Measurements from ENCODE around the gene ARHGDIB.

ARHGDIB gene

GRCh38 chr12:14893506-14894250, 67.7 kb downstream of the ARHGDIB start:
- no peak for DNase-seq (ENCODE audit: low read depth)

DNA sequence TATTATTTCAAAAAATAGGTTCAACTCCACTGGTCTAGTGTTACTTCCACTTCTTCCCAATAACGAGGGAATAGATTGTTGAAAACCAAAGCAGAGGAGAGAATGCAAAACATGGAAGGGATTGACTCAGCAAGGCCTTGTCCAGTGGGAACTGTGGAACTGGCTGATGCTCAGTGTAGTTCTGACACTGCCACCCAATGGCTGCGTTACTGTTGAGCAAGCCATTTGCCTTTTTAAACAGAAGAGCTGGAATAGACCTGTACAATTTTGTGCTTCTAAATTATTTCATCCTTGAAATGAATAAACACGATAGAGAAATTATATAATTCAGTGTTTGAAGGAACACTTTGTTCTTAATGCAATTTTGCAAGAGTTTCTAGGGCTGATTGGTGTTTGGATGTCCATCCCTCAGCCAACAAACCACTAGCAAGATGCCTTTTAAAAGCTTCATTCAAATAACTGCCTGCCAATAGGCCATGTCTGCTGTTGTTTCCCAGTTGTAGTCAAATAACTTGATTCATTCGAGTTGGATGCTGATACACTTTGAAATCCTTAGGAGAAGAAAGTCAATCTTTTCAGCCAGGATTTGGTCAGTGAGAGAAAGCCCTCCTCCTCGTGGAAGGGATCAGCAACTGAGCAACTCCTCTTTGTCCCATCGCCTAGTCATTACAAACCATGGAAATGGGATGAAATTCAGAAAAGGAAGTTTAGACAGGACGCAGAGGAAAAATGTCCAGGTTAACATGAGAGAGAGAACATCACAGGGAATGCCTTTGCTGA, 68.5 kb downstream of the ARHGDIB start:
- no peak for DNase-seq (ENCODE audit: low read depth)
